Lower leg skin (tissue), 4 donors: ENCODE results near the gene C1orf21. TPM values are rescaled to one million over a fixed set of nuclear protein-coding genes. Genes with fewer than 3 reads are reported as not detected.

Experiments used
- DNase-seq, 2 donors: peaks; one replicate each; pipeline ENCODE4 v3.0.0-alpha.2; 2019; ENCODE audit warnings: low spot score in 2 of 2
- H3K4me3 ChIP-seq: fragments of 200-600 bp; sonication (generic); 2 replicates; pipeline ENCODE4 v1.5.1; 2017; ENCODE audit warnings: mild to moderate bottlenecking, low read depth; ENCODE audit not compliant: poor library complexity, severe bottlenecking
- CTCF ChIP-seq, 3 donors: fragments of 450-650 bp; IDR thresholded peaks; one replicate each; pipeline ENCODE4 v1.5.1; 2016; ENCODE audit warnings: antibody characterized with exemption in 3 of 3, mild to moderate bottlenecking in 3 of 3, moderate library complexity in 2 of 3
- POLR2A ChIP-seq, 2 donors: fragments of 450-650 bp; IDR thresholded peaks; one replicate each; pipeline ENCODE4 v1.6.1; 2016 to 2017; ENCODE audit warnings: antibody characterized with exemption in 2 of 2, mild to moderate bottlenecking in 1 of 2, moderate library complexity in 1 of 2
- WGBS, 2 donors: methylation state at CpG; one replicate each; pipeline ENCODE4 v1.1.5; 2018; 5-methylcytosine and 5-hydroxymethylcytosine counted together
- intact Hi-C: fragments of 100-400 bp; cut with DNase I; formaldehyde crosslinking; loops from one replicate; pipeline ENCODE4 v1.15.0; 2023; ENCODE audit warnings: low total_unique reads
- total RNA-seq, 4 donors: library from RNA; depleted of rRNA; stranded (reverse); fragments of >200 nt; gene quantifications; one replicate each; pipeline ENCODE4 v1.1.0, GENCODE V29; 2016

C1orf21 gene
- total RNA-seq, 4 donors from 2014 or later: 37.6 to 79.4 (median 56.2) TPM

GRCh38 chr1:184503221-184503749 lies 116.5 kb downstream of the C1orf21 start:
- intact Hi-C loops: no loop called here
- no peak for TF ChIP-seq POLR2A (IDR thresholded peaks at IDR 0.05)
- TF ChIP-seq CTCF (IDR thresholded peaks at IDR 0.05): no peak
- no peak for DNase-seq
- 86 to 87% methylated on average over 6 of the region's 6 CpGs for WGBS, 2 donors
- no peak overlapping the region for H3K4me3 ChIP-seq

DNA sequence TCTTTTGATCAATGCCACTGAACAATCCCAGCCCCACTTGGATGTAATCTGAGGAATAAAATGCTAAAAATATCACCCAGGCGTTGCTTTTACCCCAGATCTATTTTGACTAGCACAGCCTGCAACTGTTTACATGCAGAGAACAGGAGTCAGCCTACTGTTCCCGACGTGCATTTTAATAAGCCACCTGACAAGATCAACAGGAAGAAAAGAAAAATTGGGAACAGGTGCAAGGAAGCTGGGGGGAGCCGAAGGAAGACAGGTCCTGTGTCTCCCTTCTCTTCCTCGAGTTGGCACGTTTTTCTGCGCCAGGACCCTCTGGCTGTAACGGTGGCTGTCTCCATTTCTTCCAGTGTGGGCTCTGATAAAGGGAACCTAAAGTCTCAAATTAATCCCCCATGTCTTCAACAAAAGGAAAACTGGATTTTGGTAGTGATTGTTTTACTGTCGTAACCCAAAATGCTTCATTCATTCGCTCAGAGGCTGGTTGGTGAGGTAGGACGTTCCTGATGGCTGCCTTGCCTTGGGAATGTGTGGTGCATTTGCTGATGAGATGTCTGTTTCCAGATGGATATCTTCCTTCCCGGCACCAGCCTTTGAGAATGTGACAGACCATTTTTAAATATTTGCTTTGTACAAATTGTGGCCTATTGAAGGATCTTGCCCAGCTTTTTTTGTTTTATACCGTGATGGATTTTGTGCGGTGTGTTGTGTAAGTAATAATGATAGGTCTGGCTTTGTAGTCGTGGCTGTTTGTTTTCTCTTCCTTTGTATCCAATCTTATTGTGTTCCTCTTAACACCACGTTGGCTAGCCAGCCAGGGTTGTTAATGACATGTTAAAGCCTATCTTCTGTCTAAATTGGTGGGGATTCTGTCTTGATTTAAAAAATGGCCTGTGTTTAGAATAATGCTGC lies 117.5 kb downstream of the C1orf21 start:
- DNase-seq: no peak
- 53 to 59% methylated on average over 16 of the region's 16 CpGs for WGBS, 2 donors
- intact Hi-C loops: no loop called here
- no peak overlapping the region for H3K4me3 ChIP-seq
- TF ChIP-seq POLR2A (IDR thresholded peaks at IDR 0.05) (no peak), CTCF (IDR thresholded peaks at IDR 0.05) (no peak)

DNA sequence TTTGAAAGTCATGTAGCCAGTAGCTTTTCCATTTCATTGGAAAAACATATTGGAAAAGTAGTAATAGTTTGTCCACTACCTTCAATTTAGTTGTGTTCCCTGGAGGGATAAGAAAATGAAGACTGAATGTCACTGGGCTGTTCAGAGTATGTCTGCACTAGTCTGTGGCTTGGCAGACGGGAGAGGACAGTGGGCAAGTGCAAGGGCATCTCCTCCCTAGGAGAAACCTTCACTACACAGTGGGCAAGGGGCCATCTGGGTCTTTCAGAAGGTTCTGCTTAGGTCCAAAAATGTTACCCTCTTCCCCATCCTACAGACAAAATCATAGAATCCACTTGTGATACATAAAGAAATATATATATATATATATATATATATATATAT lies 118.1 kb downstream of the C1orf21 start:
- 83 to 95% methylated on average over 1 of the region's 1 CpG for WGBS, 2 donors

GRCh38 chr1:184506481-184506880 lies 119.7 kb downstream of the C1orf21 start:
- intact Hi-C loops: no loop called here
- no peak overlapping the region for H3K4me3 ChIP-seq
- no peak for TF ChIP-seq POLR2A (IDR thresholded peaks at IDR 0.05)
- TF ChIP-seq CTCF (IDR thresholded peaks at IDR 0.05): no peak
- WGBS, 2 donors: 80 to 84% methylated on average over 3 of the region's 3 CpGs
- DNase-seq: no peak

More for the DNA sequence above, 118.1 kb downstream of the C1orf21 start:
- DNase-seq: no peak
- TF ChIP-seq CTCF (IDR thresholded peaks at IDR 0.05): no peak
- no peak for TF ChIP-seq POLR2A (IDR thresholded peaks at IDR 0.05)
- intact Hi-C loops: no loop called here
- no peak overlapping the region for H3K4me3 ChIP-seq

- intact Hi-C loops: no loop called here
- no peak overlapping the region for H3K4me3 ChIP-seq
- no peak for DNase-seq
- TF ChIP-seq CTCF (IDR thresholded peaks at IDR 0.05) (no peak), POLR2A (IDR thresholded peaks at IDR 0.05) (no peak)
- 19 to 39% methylated on average over 1 of the region's 1 CpG for WGBS, 2 donors
Measured at GRCh38 chr1:184507165-184507564, 120.3 kb downstream of the C1orf21 start.
